Peyer's patch (tissue), 4 donors: ENCODE results near the gene MED10. TPM values are rescaled to one million over a fixed set of nuclear protein-coding genes. Genes with fewer than 3 reads are reported as not detected.

Source experiments
- DNase-seq, 3 donors: peaks; one replicate each; pipeline ENCODE4 v3.0.0-alpha.2; 2017 to 2019
- H3K27ac ChIP-seq, 4 donors: fragments of 200-600 bp; sonication (generic); one replicate each; pipeline ENCODE4 v1.5.1; 2016 to 2019
- H3K27me3 ChIP-seq, 2 donors: fragments of 200-600 bp; sonication (generic); one replicate each; pipeline ENCODE4 v1.5.1; 2019
- H3K36me3 ChIP-seq, 3 donors: fragments of 200-600 bp; sonication (generic); one replicate each; pipeline ENCODE4 v1.5.1; 2016 to 2019
- H3K4me1 ChIP-seq, 4 donors: fragments of 200-600 bp; sonication (generic); one replicate each; pipeline ENCODE4 v1.5.1; 2016 to 2019
- H3K4me3 ChIP-seq, 4 donors: fragments of 200-600 bp; sonication (generic); 1 replicate in 3 of 4; 2 replicates in 1 of 4; pipeline ENCODE4 v1.5.1; 2016 to 2019; ENCODE audit warnings: mild to moderate bottlenecking in 1 of 4
- H3K9me3 ChIP-seq, 4 donors: fragments of 200-600 bp; sonication (generic); one replicate each; pipeline ENCODE4 v1.5.1; 2016 to 2019; ENCODE audit warnings: mild to moderate bottlenecking in 1 of 4
- CTCF ChIP-seq, 6 experiments: fragments of 450-650 bp in 4 of 6; fragments of 200-600 bp in 2 of 6; sonication (generic) in 1 of 6; IDR thresholded peaks; one replicate each; pipeline ENCODE4 v1.5.1; 2017 to 2019; ENCODE audit warnings: antibody characterized with exemption in 6 of 6, mild to moderate bottlenecking in 3 of 6, moderate library complexity in 1 of 6
- POLR2A ChIP-seq, 2 donors: fragments of 450-650 bp; IDR thresholded peaks; one replicate each; pipeline ENCODE4 v1.5.1; 2017; ENCODE audit warnings: antibody characterized with exemption in 2 of 2, mild to moderate bottlenecking in 2 of 2, moderate library complexity in 2 of 2
- total RNA-seq, 4 donors: library from RNA; depleted of rRNA; stranded (reverse); fragments of >200 nt; gene quantifications; one replicate each; pipeline ENCODE4 v1.1.0, GENCODE V29; 2016

The MED10 gene
- total RNA-seq, 4 donors from 2014 or later: 20.8 to 42.9 (median 26.5) TPM

- Histone ChIP-seq H3K27ac (no peak overlapping the region), H3K4me1 (no peaks in the 10 kb centered on the region), H3K9me3 (no peaks in the 10 kb centered on the region), H3K36me3 (no peaks in the 10 kb centered on the region), H3K27me3 (no peaks in the 10 kb centered on the region), H3K4me3 (no peak overlapping the region)
- no peak for DNase-seq
- no peak for TF ChIP-seq POLR2A (IDR thresholded peaks at IDR 0.05)
- no peak for TF ChIP-seq CTCF (IDR thresholded peaks at IDR 0.05)
Observed at GRCh38 chr5:6356578-6357164, 21.7 kb downstream of the MED10 start.

- H3K4me3 ChIP-seq: no peak overlapping the region
- H3K4me1 ChIP-seq: no peaks in the 10 kb centered on the region
- no peak overlapping the region for H3K27ac ChIP-seq
- no peak for DNase-seq
- H3K27me3 ChIP-seq: no peaks in the 10 kb centered on the region
- H3K9me3 ChIP-seq: no peaks in the 10 kb centered on the region
- TF ChIP-seq CTCF (IDR thresholded peaks at IDR 0.05): no peak
- no peak for TF ChIP-seq POLR2A (IDR thresholded peaks at IDR 0.05)
- H3K36me3 ChIP-seq: no peaks in the 10 kb centered on the region
Observed at GRCh38 chr5:6355294-6355693, 23.1 kb downstream of the MED10 start.

- no peak overlapping the region for H3K27ac ChIP-seq
- H3K27me3 ChIP-seq: no peaks in the 10 kb centered on the region
- no peaks in the 10 kb centered on the region for H3K36me3 ChIP-seq
- no peak for DNase-seq
- H3K4me3 ChIP-seq: no peak overlapping the region
- TF ChIP-seq POLR2A (IDR thresholded peaks at IDR 0.05): no peak
- TF ChIP-seq CTCF (IDR thresholded peaks at IDR 0.05): no peak
- H3K4me1 ChIP-seq: no peaks in the 10 kb centered on the region
- H3K9me3 ChIP-seq: no peaks in the 10 kb centered on the region
Observed at GRCh38 chr5:6354848-6355247, 23.5 kb downstream of the MED10 start.

- no peaks in the 10 kb centered on the region for H3K9me3 ChIP-seq
- no peak overlapping the region for H3K27ac ChIP-seq
- H3K4me1 ChIP-seq: no peaks in the 10 kb centered on the region
- TF ChIP-seq POLR2A (IDR thresholded peaks at IDR 0.05) (no peak), CTCF (IDR thresholded peaks at IDR 0.05) (no peak)
- no peak overlapping the region for H3K4me3 ChIP-seq
- no peaks in the 10 kb centered on the region for H3K36me3 ChIP-seq
- H3K27me3 ChIP-seq: no peaks in the 10 kb centered on the region
- DNase-seq: no peak
Observed at GRCh38 chr5:6353602-6354302, 24.6 kb downstream of the MED10 start.

- no peaks in the 10 kb centered on the region for H3K36me3 ChIP-seq
- no peaks in the 10 kb centered on the region for H3K4me1 ChIP-seq
- no peaks in the 10 kb centered on the region for H3K9me3 ChIP-seq
- H3K27me3 ChIP-seq: no peaks in the 10 kb centered on the region
- TF ChIP-seq POLR2A (IDR thresholded peaks at IDR 0.05): no peak
- TF ChIP-seq CTCF (IDR thresholded peaks at IDR 0.05): no peak
- no peak overlapping the region for H3K4me3 ChIP-seq
- DNase-seq: no peak
- no peak overlapping the region for H3K27ac ChIP-seq
Observed at GRCh38 chr5:6350277-6351090, 27.9 kb downstream of the MED10 start.
